ENCODE data around the gene SPINT1. TPM values are rescaled to one million over a fixed set of nuclear protein-coding genes. Genes with fewer than 3 reads are reported as not detected.
A peak's percentile ranks its signal among the peaks of the same experiment; 100 is the strongest.

The SPINT1 gene
- total RNA-seq = 1.5 TPM

- DNase-seq (ENCODE audit: low spot score in 2 of 2) = no peak
- TF ChIP-seq CTCF (IDR thresholded peaks at IDR 0.05) = no peak
- Histone ChIP-seq H3K4me1 (peaks cover 9 to 11% of the 10 kb centered on the region in 2 donors), H3K27me3 (no peaks in the 10 kb centered on the region), H3K4me3 (peak within 1 kb of the TSS; percentile 60 to 63), H3K9me3 (no peaks in the 10 kb centered on the region), H3K27ac (no peak within 1 kb of the TSS), H3K36me3 (no peaks in the 10 kb centered on the region)
- intact Hi-C loops (cut with DNase I) = no loop called here
Measured at GRCh38 chr15:40843885-40844695, at the start of gene SPINT1. Gene SPINT1, plus strand, starts transcription at chr15:40844048. Its CDS starts 507 bp downstream, at chr15:40844555.

GRCh38 chr15:40796041-40796440 is 47.8 kb upstream of the SPINT1 start:
- DNase-seq (ENCODE audit: low spot score in 2 of 2) = no peak
- no peaks in the 10 kb centered on the region for H3K4me1 ChIP-seq
- H3K36me3 ChIP-seq = peaks cover 8 to 9% of the 10 kb centered on the region in 2 donors
- no peaks in the 10 kb centered on the region for H3K27me3 ChIP-seq
- no peak overlapping the region for H3K27ac ChIP-seq
- H3K9me3 ChIP-seq = no peaks in the 10 kb centered on the region
- intact Hi-C loops (cut with DNase I) = no loop called here
- TF ChIP-seq CTCF (IDR thresholded peaks at IDR 0.05) = no peak
- no peak overlapping the region for H3K4me3 ChIP-seq

- no peaks in the 10 kb centered on the region for H3K9me3 ChIP-seq
- TF ChIP-seq CTCF (IDR thresholded peaks at IDR 0.05) = no peak
- peaks cover 4 to 5% of the 10 kb centered on the region in 2 donors for H3K36me3 ChIP-seq
- no peak for DNase-seq (ENCODE audit: low spot score in 2 of 2)
- no peaks in the 10 kb centered on the region for H3K27me3 ChIP-seq
- no peak overlapping the region for H3K27ac ChIP-seq
- intact Hi-C loops (cut with DNase I) = no loop called here
- H3K4me3 ChIP-seq = no peak overlapping the region
- H3K4me1 ChIP-seq = no peaks in the 10 kb centered on the region
Measured at GRCh38 chr15:40796512-40796911, 47.3 kb upstream of the SPINT1 start.

GRCh38 chr15:40799523-40799922 is 44.3 kb upstream of the SPINT1 start:
- no peak for DNase-seq (ENCODE audit: low spot score in 2 of 2)

GRCh38 chr15:40803076-40803475 is 40.8 kb upstream of the SPINT1 start:
- H3K36me3 ChIP-seq = peaks cover 0 to 3% of the 10 kb centered on the region in 2 donors
- no peak for DNase-seq (ENCODE audit: low spot score in 2 of 2)
- H3K4me1 ChIP-seq = peaks cover 0 to 11% of the 10 kb centered on the region in 2 donors
- no peak overlapping the region for H3K27ac ChIP-seq
- H3K9me3 ChIP-seq = no peaks in the 10 kb centered on the region
- H3K4me3 ChIP-seq = no peak overlapping the region
- intact Hi-C loops (cut with DNase I) = no loop called here
- no peak for TF ChIP-seq CTCF (IDR thresholded peaks at IDR 0.05)
- no peaks in the 10 kb centered on the region for H3K27me3 ChIP-seq

More at GRCh38 chr15:40799523-40799922, 44.3 kb upstream of the SPINT1 start:
- Histone ChIP-seq H3K27ac (no peak overlapping the region), H3K4me3 (no peak overlapping the region), H3K36me3 (peaks cover 0 to 3% of the 10 kb centered on the region in 2 donors), H3K4me1 (no peaks in the 10 kb centered on the region), H3K27me3 (no peaks in the 10 kb centered on the region), H3K9me3 (no peaks in the 10 kb centered on the region)
- no peak for TF ChIP-seq CTCF (IDR thresholded peaks at IDR 0.05)
- intact Hi-C loops (cut with DNase I) = no loop called here

Data from ascending aorta (tissue), 2 donors.